Neuronal stem cell (in vitro differentiated cells): ENCODE results near the gene TRNP1.

ENCODE experiments used
- DNase-seq: peaks from one replicate; pipeline ENCODE4 v3.0.0-alpha.2; 2013; ENCODE audit warnings: low spot score
- H2AFZ ChIP-seq: one replicate; pipeline ENCODE4 v1.6.1; 2013; ENCODE audit warnings: mild to moderate bottlenecking, low read length, inconsistent platforms
- H2AK5ac ChIP-seq: 2 replicates; pipeline ENCODE4 v1.6.1; 2013; ENCODE audit warnings: low read depth, mild to moderate bottlenecking, inconsistent platforms, low read length, moderate library complexity, mixed read lengths
- H2BK120ac ChIP-seq: 2 replicates; pipeline ENCODE4 v1.6.1; 2013; ENCODE audit warnings: low read depth, mild to moderate bottlenecking, inconsistent platforms, low read length, moderate library complexity, mixed read lengths
- H2BK12ac ChIP-seq: one replicate; pipeline ENCODE4 v1.6.1; 2013; ENCODE audit warnings: low read length, inconsistent platforms
- H2BK15ac ChIP-seq: 2 replicates; pipeline ENCODE4 v1.6.1; 2013; ENCODE audit warnings: mild to moderate bottlenecking, low read length, inconsistent platforms, mixed read lengths
- H2BK5ac ChIP-seq: one replicate; pipeline ENCODE4 v1.6.1; 2013; ENCODE audit warnings: inconsistent platforms, mild to moderate bottlenecking, low read length, moderate library complexity
- H3K14ac ChIP-seq: one replicate; pipeline ENCODE4 v1.6.1; 2013; ENCODE audit warnings: low read length, inconsistent platforms
- H3K18ac ChIP-seq: 2 replicates; pipeline ENCODE4 v1.6.1; 2013; ENCODE audit warnings: low read length, inconsistent platforms
- H3K23ac ChIP-seq: 2 replicates; pipeline ENCODE4 v1.6.1; 2013; ENCODE audit warnings: low read depth, mild to moderate bottlenecking, mixed read lengths, low read length, inconsistent platforms; ENCODE audit not compliant: poor library complexity
- H3K27ac ChIP-seq: replicated peaks from 3 replicates; pipeline ENCODE4 v1.5.1; 2013; ENCODE audit warnings: low read length, inconsistent platforms
- H3K27me3 ChIP-seq, 3 experiments: 2 replicates each; pipeline ENCODE4 v1.6.1; 2013; ENCODE audit warnings: low read length in 3 of 3, mild to moderate bottlenecking in 2 of 3, inconsistent platforms in 1 of 3, low read depth in 1 of 3, mixed read lengths in 1 of 3, moderate library complexity in 1 of 3; ENCODE audit not compliant: control insufficient read depth in 3 of 3, insufficient read depth in 3 of 3
- H3K36me3 ChIP-seq, 2 donors: replicated peaks in 1 of 2; 2 replicates each; pipeline ENCODE4 v1.6.1; 2013; ENCODE audit warnings: low read length in 2 of 2; ENCODE audit not compliant: control insufficient read depth in 2 of 2, insufficient read depth in 2 of 2
- H3K4ac ChIP-seq: 2 replicates; pipeline ENCODE4 v1.6.1; 2013; ENCODE audit warnings: inconsistent platforms, mild to moderate bottlenecking, low read length, moderate library complexity
- H3K4me1 ChIP-seq, 2 donors: 1 replicate in 1 of 2; 2 replicates in 1 of 2; pipeline ENCODE4 v1.6.1; 2013; ENCODE audit warnings: low read length in 2 of 2, low read depth in 1 of 2; ENCODE audit not compliant: control insufficient read depth in 2 of 2, insufficient read depth in 1 of 2
- H3K4me2 ChIP-seq: one replicate; pipeline ENCODE4 v1.6.1; 2013; ENCODE audit warnings: mild to moderate bottlenecking, low read length, inconsistent platforms; ENCODE audit not compliant: insufficient read depth, poor library complexity, severe bottlenecking
- H3K4me3 ChIP-seq, 2 donors: 2 replicates each; pipeline ENCODE4 v1.5.1; 2013; ENCODE audit warnings: low read length in 2 of 2, mild to moderate bottlenecking in 2 of 2, inconsistent platforms in 1 of 2, moderate library complexity in 1 of 2
- H3K79me1 ChIP-seq: one replicate; pipeline ENCODE4 v1.6.1; 2013; ENCODE audit warnings: low read depth, mild to moderate bottlenecking, inconsistent platforms, low read length, moderate library complexity
- H3K9ac ChIP-seq: one replicate; pipeline ENCODE4 v1.6.1; 2013; ENCODE audit warnings: mild to moderate bottlenecking, low read depth, low read length, inconsistent platforms; ENCODE audit not compliant: poor library complexity
- H3K9me3 ChIP-seq, 2 donors: replicated peaks in 1 of 2; 2 replicates each; pipeline versions ENCODE3 to v1.6.1; 2013; ENCODE audit warnings: low read length in 2 of 2, mild to moderate bottlenecking in 2 of 2, inconsistent platforms in 1 of 2, low read depth in 1 of 2, mixed read lengths in 1 of 2, moderate library complexity in 1 of 2; ENCODE audit not compliant: control insufficient read depth in 2 of 2, insufficient read depth in 1 of 2
- H4K8ac ChIP-seq: one replicate; pipeline ENCODE4 v1.6.1; 2013; ENCODE audit warnings: low read depth, mild to moderate bottlenecking, inconsistent platforms, low read length, moderate library complexity
- H4K91ac ChIP-seq: one replicate; pipeline ENCODE4 v1.6.1; 2013; ENCODE audit warnings: low read length, low read depth, mild to moderate bottlenecking, inconsistent platforms; ENCODE audit not compliant: poor library complexity
- WGBS, 2 donors: extraction: QIAGEN DNeasy Blood & Tissue Kit; methylation state at CpG; one replicate each; pipeline ENCODE4 v1.1.7; 2013; ENCODE audit warnings: missing lambda C conversion rate in 2 of 2, mixed read lengths in 1 of 2; ENCODE audit not compliant: insufficient read length in 2 of 2, insufficient replicate concordance in 1 of 2; ENCODE audit errors: extremely low coverage in 2 of 2; 5-methylcytosine and 5-hydroxymethylcytosine counted together

Gene TRNP1

GRCh38 chr1:26978901-26979300 is 14.6 kb upstream of the TRNP1 start:
- Histone ChIP-seq H2BK15ac (no peak overlapping the region), H2BK120ac (no peak overlapping the region), H3K79me1 (no peaks in the 10 kb centered on the region), H3K27ac (no peak overlapping the region), H3K27me3 (no peaks in the 10 kb centered on the region), H3K9me3 (no peaks in the 10 kb centered on the region), H3K4me3 (no peak overlapping the region), H3K36me3 (no peaks in the 10 kb centered on the region), H2AK5ac (no peak overlapping the region), H3K9ac (no peak overlapping the region), H4K8ac (no peak overlapping the region), H3K18ac (no peak overlapping the region), H2BK12ac (no peak overlapping the region), H2AFZ (no peak overlapping the region), H3K14ac (no peak overlapping the region), H3K4me2 (no peak overlapping the region), H4K91ac (no peak overlapping the region), H3K23ac (no peak overlapping the region), H2BK5ac (no peak overlapping the region), H3K4me1 (no peaks in the 10 kb centered on the region), H3K4ac (no peak overlapping the region)
- no CpG with 5 or more reads among the region's 2 CpGs for WGBS, 2 donors
- no peak for DNase-seq

- Histone ChIP-seq H3K4me3 (no peak overlapping the region), H3K4ac (no peak overlapping the region), H2AFZ (no peak overlapping the region), H2BK15ac (no peak overlapping the region), H2AK5ac (no peak overlapping the region), H2BK5ac (no peak overlapping the region), H3K79me1 (no peaks in the 10 kb centered on the region), H4K91ac (no peak overlapping the region), H3K4me1 (no peaks in the 10 kb centered on the region), H2BK12ac (no peak overlapping the region), H3K9ac (no peak overlapping the region), H3K36me3 (no peaks in the 10 kb centered on the region), H2BK120ac (no peak overlapping the region), H3K27me3 (no peaks in the 10 kb centered on the region), H3K23ac (no peak overlapping the region), H3K18ac (no peak overlapping the region), H3K9me3 (no peaks in the 10 kb centered on the region), H3K4me2 (no peak overlapping the region), H3K14ac (no peak overlapping the region), H4K8ac (no peak overlapping the region), H3K27ac (no peak overlapping the region)
- WGBS, 2 donors: no CpG with 5 or more reads among the region's 3 CpGs
- DNase-seq: no peak
These were observed 12.2 kb upstream of the TRNP1 start for GRCh38 chr1:26981146-26981846.

- Histone ChIP-seq H3K9me3 (no peaks in the 10 kb centered on the region), H2AFZ (no peak overlapping the region), H3K23ac (no peak overlapping the region), H2BK120ac (no peak overlapping the region), H2BK5ac (no peak overlapping the region), H3K4me1 (no peaks in the 10 kb centered on the region), H3K18ac (no peak overlapping the region), H3K14ac (no peak overlapping the region), H2AK5ac (no peak overlapping the region), H3K4me3 (no peak overlapping the region), H3K9ac (no peak overlapping the region), H2BK15ac (no peak overlapping the region), H3K4ac (no peak overlapping the region), H3K36me3 (no peaks in the 10 kb centered on the region), H3K79me1 (no peaks in the 10 kb centered on the region), H4K91ac (no peak overlapping the region), H3K4me2 (no peak overlapping the region), H3K27ac (no peak overlapping the region), H3K27me3 (peaks cover 0 to 8% (median 0%) of the 10 kb centered on the region in 3 experiments), H2BK12ac (no peak overlapping the region), H4K8ac (no peak overlapping the region)
- no peak for DNase-seq
- no CpG with 5 or more reads among the region's 5 CpGs for WGBS, 2 donors
These were observed 9.6 kb upstream of the TRNP1 start for GRCh38 chr1:26983863-26984262.

- no CpG with 5 or more reads among the region's 8 CpGs for WGBS, 2 donors
- Histone ChIP-seq H3K27me3 (peaks cover 0 to 8% (median 0%) of the 10 kb centered on the region in 3 experiments), H2BK15ac (no peak overlapping the region), H2AK5ac (no peak overlapping the region), H3K36me3 (no peaks in the 10 kb centered on the region), H2BK12ac (no peak overlapping the region), H3K79me1 (no peaks in the 10 kb centered on the region), H2BK120ac (no peak overlapping the region), H4K8ac (no peak overlapping the region), H3K9me3 (no peaks in the 10 kb centered on the region), H3K27ac (no peak overlapping the region), H2BK5ac (no peak overlapping the region), H3K23ac (no peak overlapping the region), H3K4me1 (no peaks in the 10 kb centered on the region), H2AFZ (no peak overlapping the region), H3K4me3 (no peak overlapping the region), H3K14ac (no peak overlapping the region), H3K18ac (no peak overlapping the region), H3K9ac (no peak overlapping the region), H4K91ac (no peak overlapping the region), H3K4ac (no peak overlapping the region), H3K4me2 (no peak overlapping the region)
- no peak for DNase-seq
These were observed 9.2 kb upstream of the TRNP1 start for GRCh38 chr1:26984291-26984690.
